GM23338 (cell line): ENCODE measurements around the gene ITPR3. TPM values are rescaled to one million over a fixed set of nuclear protein-coding genes. Genes with fewer than 3 reads are reported as not detected.

Source experiments
- ATAC-seq: fragments of 200-7000 bp; cut with Tn5 transposase; 3 replicates; pipeline ENCODE4 v1.9.1; 2020
- DNase-seq: peaks from one replicate; pipeline ENCODE4 v3.0.0-alpha.2; 2015; ENCODE audit warnings: low spot score
- H2AFZ ChIP-seq: fragments of 200-600 bp; sonication (generic); 2 replicates; pipeline ENCODE4 v1.8.0; 2016; ENCODE audit warnings: antibody characterized with exemption, mild to moderate bottlenecking, moderate library complexity
- H3F3A ChIP-seq: fragments of 200-600 bp; sonication (generic); replicated peaks from 2 replicates; pipeline ENCODE4 v1.8.0; 2017; ENCODE audit warnings: antibody characterized with exemption, mixed run types, low read depth
- H3K27ac ChIP-seq: fragments of 200-600 bp; sonication (generic); 2 replicates; pipeline ENCODE4 v1.6.1; 2016; ENCODE audit warnings: low read depth
- H3K27me3 ChIP-seq: fragments of 200-600 bp; sonication (generic); 2 replicates; pipeline ENCODE4 v1.8.0; 2016; ENCODE audit warnings: mild to moderate bottlenecking, mixed run types, moderate library complexity; ENCODE audit not compliant: insufficient read depth
- H3K36me3 ChIP-seq: fragments of 200-600 bp; sonication (generic); 2 replicates; pipeline ENCODE4 v1.8.0; 2016; ENCODE audit warnings: mild to moderate bottlenecking; ENCODE audit not compliant: insufficient read depth
- H3K4me1 ChIP-seq: fragments of 200-600 bp; sonication (generic); 2 replicates; pipeline ENCODE4 v1.8.0; 2016; ENCODE audit warnings: mild to moderate bottlenecking, moderate library complexity; ENCODE audit not compliant: insufficient read depth
- H3K4me2 ChIP-seq: fragments of 200-600 bp; sonication (generic); 2 replicates; pipeline ENCODE4 v1.7.1; 2017; ENCODE audit warnings: mixed run types
- H3K4me3 ChIP-seq: fragments of 200-600 bp; sonication (generic); 2 replicates; pipeline ENCODE4 v1.6.1; 2016; ENCODE audit warnings: mixed run types
- H3K79me2 ChIP-seq: fragments of 200-600 bp; sonication (generic); replicated peaks from 2 replicates; pipeline ENCODE4 v1.8.0; 2017; ENCODE audit warnings: mild to moderate bottlenecking; ENCODE audit not compliant: insufficient read depth
- H3K9me2 ChIP-seq: fragments of 200-600 bp; sonication (generic); 2 replicates; pipeline ENCODE4 v1.8.0; 2017; ENCODE audit not compliant: insufficient read depth
- H4K20me1 ChIP-seq: fragments of 200-600 bp; sonication (generic); replicated peaks from 2 replicates; pipeline ENCODE4 v1.8.0; 2017; ENCODE audit warnings: mild to moderate bottlenecking; ENCODE audit not compliant: insufficient read depth
- H3K27ac Mint-ChIP-seq: 2 replicates; pipeline ENCODE4 v1.8.0; 2020; ENCODE audit warnings: inconsistent platforms, mild to moderate bottlenecking, moderate library complexity, mixed read lengths
- H3K27me3 Mint-ChIP-seq: 3 replicates; pipeline ENCODE4 v1.8.0; 2022; ENCODE audit warnings: low read depth, mild to moderate bottlenecking, moderate library complexity, mixed read lengths, inconsistent platforms; ENCODE audit not compliant: insufficient read depth, poor library complexity
- H3K36me3 Mint-ChIP-seq: 3 replicates; pipeline ENCODE4 v1.8.0; 2021; ENCODE audit warnings: low read depth, mild to moderate bottlenecking, inconsistent platforms, moderate library complexity, mixed read lengths
- H3K4me1 Mint-ChIP-seq: 3 replicates; pipeline ENCODE4 v1.8.0; 2020; ENCODE audit warnings: mild to moderate bottlenecking, inconsistent platforms, mixed read lengths
- H3K4me3 Mint-ChIP-seq: 3 replicates; pipeline ENCODE4 v1.8.0; 2021; ENCODE audit warnings: moderate library complexity, mild to moderate bottlenecking, inconsistent platforms, mixed read lengths
- H3K9me3 Mint-ChIP-seq: 3 replicates; pipeline ENCODE4 v1.8.0; 2020; ENCODE audit warnings: moderate library complexity, mild to moderate bottlenecking, inconsistent platforms, mixed read lengths
- CREB1 ChIP-seq: fragments of 250-450 bp; sonication (Bioruptor Pico); IDR thresholded peaks from 2 replicates; pipeline ENCODE4 v1.5.0; 2020; ENCODE audit warnings: low read depth, mild to moderate bottlenecking, moderate library complexity
- CTCF ChIP-seq, 2 experiments: fragments of 200-600 bp in 1 of 2; sonication (generic) in 1 of 2; conservative IDR thresholded peaks; 2 replicates each; pipeline versions ENCODE4 v1.5.1 to v1.6.1; 2016 to 2017; ENCODE audit warnings: antibody characterized with exemption in 2 of 2, low read depth in 2 of 2, mild to moderate bottlenecking in 2 of 2, moderate library complexity in 1 of 2
- ETS1 ChIP-seq: IDR thresholded peaks from 2 replicates; pipeline ENCODE4 v1.6.1; 2016; ENCODE audit warnings: antibody characterized with exemption
- EZH2 ChIP-seq: fragments of 200-600 bp; sonication (generic); IDR thresholded peaks from one replicate; pipeline ENCODE4 v1.8.0; 2017; ENCODE audit warnings: antibody characterized with exemption, mild to moderate bottlenecking, low read depth; ENCODE audit not compliant: unreplicated experiment
- EZH2phosphoT487 ChIP-seq: fragments of 200-600 bp; sonication (generic); IDR thresholded peaks from one replicate; pipeline ENCODE4 v1.8.1; 2018; ENCODE audit warnings: antibody characterized with exemption; ENCODE audit not compliant: unreplicated experiment
- NANOG ChIP-seq: IDR thresholded peaks from 2 replicates; pipeline ENCODE4 v1.6.1; 2016; ENCODE audit warnings: antibody characterized with exemption, borderline replicate concordance
- POLR2AphosphoS5 ChIP-seq: IDR thresholded peaks from 2 replicates; pipeline ENCODE4 v1.6.1; 2016; ENCODE audit warnings: antibody characterized with exemption, low read depth
- REST ChIP-seq: IDR thresholded peaks from one replicate; pipeline ENCODE4 v1.6.1; 2018; ENCODE audit warnings: antibody characterized with exemption; ENCODE audit not compliant: unreplicated experiment
- STAT1 ChIP-seq: IDR thresholded peaks from one replicate; pipeline ENCODE4 v1.6.1; 2016; ENCODE audit warnings: antibody characterized with exemption; ENCODE audit not compliant: unreplicated experiment
- ZNF114 ChIP-seq: fragments of 250-450 bp; sonication (Bioruptor Pico); IDR thresholded peaks from 2 replicates; pipeline ENCODE4 v1.5.0; 2020; ENCODE audit warnings: mild to moderate bottlenecking, moderate library complexity
- ZNF331 ChIP-seq: fragments of 250-450 bp; sonication (Bioruptor Pico); IDR thresholded peaks from 2 replicates; pipeline ENCODE4 v1.5.0; 2020; ENCODE audit warnings: low read depth, mild to moderate bottlenecking, moderate library complexity
- polyA plus RNA-seq: library from polyadenylated mRNA; unstranded; fragments of >200 nt; fragmentation: Nextera tagmentation; extraction: Ambion mirVana; gene quantifications from 2 replicates; pipeline ENCODE4 v1.2.1, GENCODE V29; 2016
- total RNA-seq: library from RNA; depleted of rRNA; stranded (reverse); fragments of >200 nt; shearing (Covaris generic); gene quantifications from 2 replicates; pipeline ENCODE4 v1.2.3, GENCODE V29; 2014

The ITPR3 gene
- total and polyA plus RNA-seq, 2 experiments from 2014 or later: 7.3 to 31.9 TPM

GRCh38 chr6:33716379-33716778 is 95.3 kb downstream of the ITPR3 start:
- Histone ChIP-seq H3K4me1 (no peaks in the 10 kb centered on the region), H3K4me2 (no peak overlapping the region), H3K4me3 (no peak overlapping the region), H3K36me3 (no peaks in the 10 kb centered on the region), H3K27me3 (no peaks in the 10 kb centered on the region), H3K79me2 (no peaks in the 10 kb centered on the region), H3K27ac (no peak overlapping the region), H3K9me2 (no peaks in the 10 kb centered on the region), H3F3A (no peaks in the 10 kb centered on the region), H2AFZ (no peak overlapping the region), H4K20me1 (no peaks in the 10 kb centered on the region)
- no peak overlapping the region for H3K27ac Mint-ChIP-seq
- peaks cover 11% of the 10 kb centered on the region; the same call in 2 of the 3 replicates for H3K4me1 Mint-ChIP-seq
- H3K36me3 Mint-ChIP-seq: no peaks in the 10 kb centered on the region; the same call in 2 of the 3 replicates
- DNase-seq (no peak), ATAC-seq (no peak; the same call in 2 of the 3 replicates)
- peaks cover 9% of the 10 kb centered on the region for H3K27me3 Mint-ChIP-seq
- no peaks in the 10 kb centered on the region for H3K9me3 Mint-ChIP-seq
- TF ChIP-seq POLR2AphosphoS5 (no peak), REST (no peak)
- H3K4me3 Mint-ChIP-seq: no peak overlapping the region

GRCh38 chr6:33716890-33717632 is 95.9 kb downstream of the ITPR3 start:
- Histone ChIP-seq H3K27me3 (no peaks in the 10 kb centered on the region), H3F3A (no peaks in the 10 kb centered on the region), H3K9me2 (no peaks in the 10 kb centered on the region), H3K79me2 (no peaks in the 10 kb centered on the region), H3K36me3 (no peaks in the 10 kb centered on the region), H3K4me3 (no peak overlapping the region), H3K27ac (no peak overlapping the region), H3K4me1 (no peaks in the 10 kb centered on the region), H4K20me1 (no peaks in the 10 kb centered on the region), H3K4me2 (no peak overlapping the region), H2AFZ (no peak overlapping the region)
- Mint-ChIP-seq H3K27me3 (peaks cover 3% of the 10 kb centered on the region), H3K4me3 (no peak overlapping the region), H3K9me3 (no peaks in the 10 kb centered on the region), H3K4me1 (peaks cover 9% of the 10 kb centered on the region; the same call in 2 of the 3 replicates), H3K27ac (no peak overlapping the region), H3K36me3 (no peaks in the 10 kb centered on the region)
- ATAC-seq (no peak), DNase-seq (no peak)
- TF ChIP-seq STAT1 (no peak), NANOG (no peak), REST (no peak), ZNF114 (no peak), EZH2phosphoT487 (no peak), EZH2 (no peak), CREB1 (CRISPR knock-in tag) (no peak), ZNF331 (CRISPR knock-in tag) (no peak), ETS1 (no peak), CTCF (conservative IDR thresholded peaks at IDR 0.05; ENCODE audit: low read depth in 2 of 2) (no peak)
